Ovary (tissue), 3 donors: Measurements from ENCODE around the gene PATJ.

ENCODE experiments used
- CTCF ChIP-seq, 3 donors: fragments of 450-650 bp in 2 of 3; fragments of 200-600 bp in 1 of 3; IDR thresholded peaks; one replicate each; pipeline versions ENCODE4 v1.5.1 to v1.8.0; 2016 to 2022; ENCODE audit warnings: antibody characterized with exemption in 3 of 3, mild to moderate bottlenecking in 1 of 3
- POLR2A ChIP-seq: fragments of 450-650 bp; IDR thresholded peaks from one replicate; pipeline ENCODE4 v1.6.1; 2017; ENCODE audit warnings: antibody characterized with exemption, mild to moderate bottlenecking, moderate library complexity
- donor health status: DM: no; HTN: no; CAD: no.

GRCh38 chr1:62221171-62221570 is 478.9 kb downstream of the PATJ start:
- TF ChIP-seq CTCF (IDR thresholded peaks at IDR 0.05) (no peak), POLR2A (no peak)
